BE2C (cell line): ENCODE measurements around the gene CHURC1. TPM values are rescaled to one million over a fixed set of nuclear protein-coding genes. Genes with fewer than 3 reads are reported as not detected.

ENCODE experiments used
- DNase-seq: peaks from one replicate; pipeline ENCODE4 v3.0.0-alpha.2; 2020
- H3K27me3 ChIP-seq: fragments of 250-450 bp; sonication (Bioruptor Pico); 2 replicates; pipeline ENCODE4 v1.5.1; 2020; ENCODE audit warnings: mild to moderate bottlenecking
- H3K36me3 ChIP-seq: fragments of 250-450 bp; sonication (Bioruptor Pico); 2 replicates; pipeline ENCODE4 v1.5.1; 2020; ENCODE audit warnings: mild to moderate bottlenecking
- H3K4me1 ChIP-seq: fragments of 250-450 bp; sonication (Bioruptor Pico); 2 replicates; pipeline ENCODE4 v1.5.1; 2020
- H3K4me3 ChIP-seq: 2 replicates; pipeline ENCODE4 v1.5.1; 2011; ENCODE audit warnings: low read depth, low read length
- H3K9me3 ChIP-seq: fragments of 250-450 bp; sonication (Bioruptor Pico); 2 replicates; pipeline ENCODE4 v1.5.1; 2020
- CTCF ChIP-seq: IDR thresholded peaks from 2 replicates; pipeline ENCODE4 v1.5.1; 2012; ENCODE audit warnings: mild to moderate bottlenecking, low read depth, low read length
- polyA plus RNA-seq: library from polyadenylated mRNA; unstranded; fragments of >200 nt; gene quantifications from one replicate; pipeline ENCODE4 v1.2.1, GENCODE V29; 2012; ENCODE audit warnings: low read depth, missing spikeins; ENCODE audit not compliant: insufficient read length, insufficient read depth

The CHURC1 gene
- 30.9 TPM for polyA plus RNA-seq

GRCh38 chr14:64914237-64915028, at the start of gene CHURC1:
TSS of gene CHURC1 (plus strand) at chr14:64914455. CDS start at chr14:64914496, 41 bp downstream.
- Histone ChIP-seq H3K4me3 (peak within 1 kb of the TSS; percentile 96), H3K4me1 (peaks cover 3% of the 10 kb centered on the region; the same call in 1 of the 2 replicates), H3K36me3 (no peaks in the 10 kb centered on the region), H3K9me3 (no peaks in the 10 kb centered on the region), H3K27me3 (no peaks in the 10 kb centered on the region)
- TF ChIP-seq CTCF, result no peak
- DNase-seq, result peak; percentile 99

- TF ChIP-seq CTCF, result no peak
- H3K4me1 ChIP-seq, result no peaks in the 10 kb centered on the region
- DNase-seq, result no peak
Measured at GRCh38 chr14:64865109-64865508, 49.1 kb upstream of the CHURC1 start.

GRCh38 chr14:64865992-64866391, 48.3 kb upstream of the CHURC1 start:
- Histone ChIP-seq H3K27me3 (peaks cover 34% of the 10 kb centered on the region), H3K36me3 (no peaks in the 10 kb centered on the region), H3K4me1 (no peaks in the 10 kb centered on the region), H3K9me3 (no peaks in the 10 kb centered on the region), H3K4me3 (no peak overlapping the region)
- no peak for DNase-seq
- no peak for TF ChIP-seq CTCF

More at GRCh38 chr14:64865109-64865508, 49.1 kb upstream of the CHURC1 start:
- Histone ChIP-seq H3K27me3 (peaks cover 27% of the 10 kb centered on the region), H3K9me3 (no peaks in the 10 kb centered on the region), H3K4me3 (no peak overlapping the region), H3K36me3 (no peaks in the 10 kb centered on the region)

- Histone ChIP-seq H3K27me3 (peaks cover 34% of the 10 kb centered on the region), H3K36me3 (no peaks in the 10 kb centered on the region), H3K4me1 (no peaks in the 10 kb centered on the region), H3K4me3 (no peak overlapping the region), H3K9me3 (no peaks in the 10 kb centered on the region; the same call in 1 of the 2 replicates)
- DNase-seq, result no peak
- no peak for TF ChIP-seq CTCF
Measured at GRCh38 chr14:64867182-64867581, 47.1 kb upstream of the CHURC1 start.

- Histone ChIP-seq H3K4me1 (no peaks in the 10 kb centered on the region; the same call in 1 of the 2 replicates), H3K9me3 (peaks cover 3% of the 10 kb centered on the region), H3K4me3 (no peak overlapping the region), H3K27me3 (peaks cover 34% of the 10 kb centered on the region), H3K36me3 (no peaks in the 10 kb centered on the region)
- TF ChIP-seq CTCF, result no peak
- no peak for DNase-seq
Measured at GRCh38 chr14:64868379-64868778, 45.9 kb upstream of the CHURC1 start.

GRCh38 chr14:64868841-64869240, 45.4 kb upstream of the CHURC1 start:
- Histone ChIP-seq H3K9me3 (peaks cover 3% of the 10 kb centered on the region), H3K36me3 (no peaks in the 10 kb centered on the region), H3K27me3 (peaks cover 34% of the 10 kb centered on the region), H3K4me1 (no peaks in the 10 kb centered on the region; the same call in 1 of the 2 replicates), H3K4me3 (no peak overlapping the region)
- no peak for DNase-seq
- TF ChIP-seq CTCF, result no peak
